Psoas muscle (tissue), 8 donors: ENCODE data around the gene CARMIL1. TPM values are rescaled to one million over a fixed set of nuclear protein-coding genes. Genes with fewer than 3 reads are reported as not detected.

Source experiments
- ATAC-seq, 4 donors: fragments of 200-7000 bp; cut with Tn5 transposase; one replicate each; pipeline ENCODE4 v1.9.1; 2020; ENCODE audit warnings: moderate library complexity in 3 of 4, mild to moderate bottlenecking in 2 of 4
- DNase-seq, 2 donors: peaks; one replicate each; pipeline ENCODE4 v3.0.0-alpha.2; 2020
- H3K27ac ChIP-seq: fragments of 200-600 bp; one replicate; pipeline ENCODE4 v1.8.0; 2022
- H3K27me3 ChIP-seq, 3 donors: fragments of 200-600 bp in 1 of 3; one replicate each; pipeline versions ENCODE4 v1.6.1 to v1.8.0; 2013 to 2022; ENCODE audit warnings: low read length in 2 of 3, mild to moderate bottlenecking in 2 of 3, moderate library complexity in 1 of 3; ENCODE audit not compliant: insufficient read depth in 3 of 3
- H3K36me3 ChIP-seq, 2 donors: fragments of 200-600 bp in 1 of 2; one replicate each; pipeline versions ENCODE4 v1.6.1 to v1.8.0; 2013 to 2022; ENCODE audit warnings: low read depth in 1 of 2, mild to moderate bottlenecking in 1 of 2, moderate library complexity in 1 of 2; ENCODE audit not compliant: insufficient read depth in 1 of 2
- H3K4me1 ChIP-seq: fragments of 200-600 bp; one replicate; pipeline ENCODE4 v1.8.0; 2022
- H3K4me3 ChIP-seq: fragments of 200-600 bp; one replicate; pipeline ENCODE4 v1.8.0; 2022; ENCODE audit warnings: mild to moderate bottlenecking
- H3K9me3 ChIP-seq: fragments of 200-600 bp; one replicate; pipeline ENCODE4 v1.8.0; 2022
- CTCF ChIP-seq: fragments of 200-600 bp; IDR thresholded peaks from one replicate; pipeline ENCODE4 v1.8.0; 2022; ENCODE audit warnings: antibody characterized with exemption
- WGBS, 3 donors: extraction: QIAGEN DNeasy Blood & Tissue Kit; methylation state at CpG; one replicate each; pipeline versions ENCODE4 v1.1.6 to v1.1.7; 2013; 5-methylcytosine and 5-hydroxymethylcytosine counted together
- intact Hi-C, 2 donors: fragments of 100-400 bp; cut with DNase I; formaldehyde crosslinking; loops; one replicate each; pipeline versions ENCODE4 v1.11.0 to v1.14.2; 2022
- polyA plus RNA-seq, 3 donors: library from polyadenylated mRNA; stranded (reverse); fragments of 200-250 nt; gene quantifications; one replicate each; pipeline ENCODE4 v1.2.3, GENCODE V29; 2013
- total RNA-seq, 4 donors: library from RNA; stranded (reverse); fragmentation: NEBNext Ultra II Directional in 2 of 4; extraction: Animal tissue kit (Norgen Biotek cat#: 25700) in 2 of 4; gene quantifications; one replicate each; pipeline versions ENCODE4 v1.2.1 to v1.2.4, GENCODE V29; 2021 to 2023
- donor health status: healthy with polysubstance abuse.
- donor health status: DM: no; HTN: no; CAD: no; lungs with moderate emphysema.
- donor health status: Bipolar disorder and iron deficiency.
- donor health status: healthy.
- donor health status: DM: yes; HTN: yes; CAD: no.
- donor health status: DM: no; HTN: no; CAD: no.
- donor health status: DM: no; HTN: no; CAD: no.
- donor health status: DM: yes; HTN: yes; CAD: no.

The CARMIL1 gene
- total and polyA plus RNA-seq, 7 donors, result 0.11 to 1.0 (median 0.76) TPM

- intact Hi-C loops, result no loop called here
- TF ChIP-seq CTCF, result no peak
- DNase-seq (no peak), ATAC-seq (no peak)
- Histone ChIP-seq H3K4me3 (no peak overlapping the region), H3K4me1 (no peaks in the 10 kb centered on the region), H3K27ac (no peak overlapping the region), H3K27me3 (no peaks in the 10 kb centered on the region), H3K36me3 (no peaks in the 10 kb centered on the region), H3K9me3 (no peaks in the 10 kb centered on the region)
- WGBS, 3 donors, result 67 to 80% (median 72%) methylated on average over 7 of the region's 7 CpGs
Measured at GRCh38 chr6:25254671-25255070, 24.5 kb upstream of the CARMIL1 start.

GRCh38 chr6:25257686-25258348 lies 21.4 kb upstream of the CARMIL1 start:
- 36 to 54% (median 36%) methylated on average over 7 of the region's 7 CpGs for WGBS, 3 donors
- no peaks in the 10 kb centered on the region for H3K27me3 ChIP-seq
- no peak overlapping the region for H3K27ac ChIP-seq
- no peak for DNase-seq
- no peaks in the 10 kb centered on the region for H3K36me3 ChIP-seq
- H3K4me1 ChIP-seq, result no peaks in the 10 kb centered on the region
- no peaks in the 10 kb centered on the region for H3K9me3 ChIP-seq
- intact Hi-C loops, result no loop called here
- no peak for ATAC-seq
- H3K4me3 ChIP-seq, result no peak overlapping the region
- no peak for TF ChIP-seq CTCF

- no peak overlapping the region for H3K4me3 ChIP-seq
- no peaks in the 10 kb centered on the region for H3K9me3 ChIP-seq
- ATAC-seq (no peak), DNase-seq (no peak)
- WGBS, 3 donors, result 90 to 93% (median 92%) methylated on average over 4 of the region's 4 CpGs
- H3K27me3 ChIP-seq, result no peaks in the 10 kb centered on the region
- TF ChIP-seq CTCF, result no peak
- no peak overlapping the region for H3K27ac ChIP-seq
- H3K4me1 ChIP-seq, result no peaks in the 10 kb centered on the region
- no peaks in the 10 kb centered on the region for H3K36me3 ChIP-seq
- intact Hi-C loops, result no loop called here
Measured at GRCh38 chr6:25259756-25260155, 19.4 kb upstream of the CARMIL1 start.

- intact Hi-C loops, result no loop called here
- H3K27me3 ChIP-seq, result no peaks in the 10 kb centered on the region
- no peaks in the 10 kb centered on the region for H3K36me3 ChIP-seq
- no peak overlapping the region for H3K27ac ChIP-seq
- no peak for DNase-seq
- TF ChIP-seq CTCF, result no peak
- H3K4me1 ChIP-seq, result no peaks in the 10 kb centered on the region
- H3K4me3 ChIP-seq, result no peak overlapping the region
- 54 to 56% (median 55%) methylated on average over 2 of the region's 2 CpGs for WGBS, 3 donors
- no peaks in the 10 kb centered on the region for H3K9me3 ChIP-seq
- ATAC-seq, result no peak
Measured at GRCh38 chr6:25263657-25264056, 15.5 kb upstream of the CARMIL1 start.
